ENCODE data around the gene ACAT2.

- no peak for TF ChIP-seq ARNTL (CRISPR knock-in tag; IDR thresholded peaks at IDR 0.05; ENCODE audit: borderline replicate concordance, low read depth)
- TF ChIP-seq, protein P1, sequence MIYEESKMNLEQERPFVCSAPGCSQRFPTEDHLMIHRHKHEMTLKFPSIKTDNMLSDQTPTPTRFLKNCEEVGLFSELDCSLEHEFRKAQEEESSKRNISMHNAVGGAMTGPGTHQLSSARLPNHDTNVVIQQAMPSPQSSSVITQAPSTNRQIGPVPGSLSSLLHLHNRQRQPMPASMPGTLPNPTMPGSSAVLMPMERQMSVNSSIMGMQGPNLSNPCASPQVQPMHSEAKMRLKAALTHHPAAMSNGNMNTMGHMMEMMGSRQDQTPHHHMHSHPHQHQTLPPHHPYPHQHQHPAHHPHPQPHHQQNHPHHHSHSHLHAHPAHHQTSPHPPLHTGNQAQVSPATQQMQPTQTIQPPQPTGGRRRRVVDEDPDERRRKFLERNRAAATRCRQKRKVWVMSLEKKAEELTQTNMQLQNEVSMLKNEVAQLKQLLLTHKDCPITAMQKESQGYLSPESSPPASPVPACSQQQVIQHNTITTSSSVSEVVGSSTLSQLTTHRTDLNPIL (CRISPR knock-in tag; IDR thresholded peaks at IDR 0.05; ENCODE audit: low read depth), result no peak
- TF ChIP-seq, protein P2, sequence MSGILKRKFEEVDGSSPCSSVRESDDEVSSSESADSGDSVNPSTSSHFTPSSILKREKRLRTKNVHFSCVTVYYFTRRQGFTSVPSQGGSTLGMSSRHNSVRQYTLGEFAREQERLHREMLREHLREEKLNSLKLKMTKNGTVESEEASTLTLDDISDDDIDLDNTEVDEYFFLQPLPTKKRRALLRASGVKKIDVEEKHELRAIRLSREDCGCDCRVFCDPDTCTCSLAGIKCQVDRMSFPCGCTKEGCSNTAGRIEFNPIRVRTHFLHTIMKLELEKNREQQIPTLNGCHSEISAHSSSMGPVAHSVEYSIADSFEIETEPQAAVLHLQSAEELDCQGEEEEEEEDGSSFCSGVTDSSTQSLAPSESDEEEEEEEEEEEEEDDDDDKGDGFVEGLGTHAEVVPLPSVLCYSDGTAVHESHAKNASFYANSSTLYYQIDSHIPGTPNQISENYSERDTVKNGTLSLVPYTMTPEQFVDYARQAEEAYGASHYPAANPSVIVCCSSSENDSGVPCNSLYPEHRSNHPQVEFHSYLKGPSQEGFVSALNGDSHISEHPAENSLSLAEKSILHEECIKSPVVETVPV (CRISPR knock-in tag; IDR thresholded peaks at IDR 0.05), result no peak
Measured at GRCh38 chr6:159727717-159728445, 34.0 kb upstream of the ACAT2 start.
